Hypothalamus (tissue), 51 donors: ENCODE results near the gene LZTR1.
"Not testable (repeated sequence)": the region's sequence is repeated elsewhere in the genome, so short reads cannot be mapped to it uniquely, and the experiment has no call there.

Experiments used
- DNase-seq, 51 donors: peaks; one replicate each; lab custom pipeline; 2025; lab: John Stamatoyannopoulos, UW

The LZTR1 gene

DNA sequence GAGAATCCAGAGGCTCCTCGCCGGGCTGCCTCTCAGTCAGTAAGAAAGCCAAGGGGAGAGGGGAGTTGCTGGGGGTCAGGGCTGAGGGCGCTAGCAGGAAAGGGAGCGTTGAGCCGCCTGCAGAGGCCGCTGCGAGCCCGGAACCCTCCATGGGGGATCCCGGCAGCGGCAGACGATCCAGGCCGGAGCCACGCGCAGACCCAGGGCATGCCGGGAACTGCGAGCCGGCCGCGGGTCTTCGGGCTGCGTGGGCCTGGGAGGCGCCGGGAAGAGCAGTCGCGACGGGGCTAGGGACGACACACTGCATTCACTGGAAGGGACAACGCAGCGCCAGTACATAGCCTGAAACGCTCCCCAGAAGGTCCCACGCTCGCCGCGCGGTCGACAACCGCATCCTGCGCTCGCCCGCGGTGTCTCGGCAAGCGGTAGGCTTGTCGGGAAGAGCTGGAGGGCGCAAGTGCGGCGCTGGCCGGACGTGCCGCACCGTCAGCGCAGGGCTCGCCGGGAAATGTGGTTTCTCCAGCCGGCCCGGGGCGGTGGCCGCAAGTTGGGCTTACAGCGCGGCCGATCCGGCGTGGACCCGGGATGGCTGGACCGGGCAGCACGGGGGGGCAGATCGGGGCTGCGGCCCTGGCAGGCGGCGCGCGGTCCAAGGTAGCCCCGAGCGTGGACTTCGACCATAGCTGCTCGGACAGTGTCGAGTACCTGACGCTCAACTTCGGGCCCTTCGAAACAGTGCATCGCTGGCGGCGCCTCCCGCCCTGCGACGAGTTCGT lies at the start of gene LZTR1:
LZTR1 (plus strand) TSS at position 511 of the 776 bp plus-strand sequence; CDS start at position 586, 75 bp downstream.
- peak; percentile 66 to 97 (median 86) for DNase-seq

DNA sequence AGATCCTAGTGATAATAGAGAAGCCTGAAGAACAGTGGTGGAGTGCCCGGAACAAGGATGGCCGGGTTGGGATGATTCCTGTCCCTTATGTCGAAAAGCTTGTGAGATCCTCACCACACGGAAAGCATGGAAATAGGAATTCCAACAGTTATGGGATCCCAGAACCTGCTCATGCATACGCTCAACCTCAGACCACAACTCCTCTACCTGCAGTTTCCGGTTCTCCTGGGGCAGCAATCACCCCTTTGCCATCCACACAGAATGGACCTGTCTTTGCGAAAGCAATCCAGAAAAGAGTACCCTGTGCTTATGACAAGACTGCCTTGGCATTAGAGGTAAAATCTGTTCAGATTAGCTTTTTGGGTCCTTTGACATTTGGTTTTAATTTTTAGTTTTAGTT lies 48.2 kb upstream of the LZTR1 start:
- no peak for DNase-seq

DNA sequence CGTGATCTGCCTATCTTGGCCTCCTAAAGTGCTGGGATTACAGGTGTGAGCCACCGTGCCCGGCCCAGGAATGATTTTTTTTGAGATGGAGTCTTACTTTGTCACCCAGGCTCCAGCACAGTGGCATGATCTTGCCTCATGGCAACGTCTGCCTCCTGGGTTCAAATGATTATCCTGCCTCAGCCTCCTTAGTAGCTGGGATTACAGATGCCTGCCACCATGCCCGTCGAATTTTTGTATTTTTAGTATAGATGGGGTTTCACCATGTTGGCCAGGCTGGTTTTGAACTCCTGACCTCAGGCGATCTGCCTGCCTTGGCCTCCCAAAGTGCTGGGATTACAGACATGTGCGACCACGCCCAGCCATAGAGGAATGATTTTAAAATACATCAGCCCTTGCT lies 47.0 kb upstream of the LZTR1 start:
- not testable (repeated sequence) for DNase-seq

DNA sequence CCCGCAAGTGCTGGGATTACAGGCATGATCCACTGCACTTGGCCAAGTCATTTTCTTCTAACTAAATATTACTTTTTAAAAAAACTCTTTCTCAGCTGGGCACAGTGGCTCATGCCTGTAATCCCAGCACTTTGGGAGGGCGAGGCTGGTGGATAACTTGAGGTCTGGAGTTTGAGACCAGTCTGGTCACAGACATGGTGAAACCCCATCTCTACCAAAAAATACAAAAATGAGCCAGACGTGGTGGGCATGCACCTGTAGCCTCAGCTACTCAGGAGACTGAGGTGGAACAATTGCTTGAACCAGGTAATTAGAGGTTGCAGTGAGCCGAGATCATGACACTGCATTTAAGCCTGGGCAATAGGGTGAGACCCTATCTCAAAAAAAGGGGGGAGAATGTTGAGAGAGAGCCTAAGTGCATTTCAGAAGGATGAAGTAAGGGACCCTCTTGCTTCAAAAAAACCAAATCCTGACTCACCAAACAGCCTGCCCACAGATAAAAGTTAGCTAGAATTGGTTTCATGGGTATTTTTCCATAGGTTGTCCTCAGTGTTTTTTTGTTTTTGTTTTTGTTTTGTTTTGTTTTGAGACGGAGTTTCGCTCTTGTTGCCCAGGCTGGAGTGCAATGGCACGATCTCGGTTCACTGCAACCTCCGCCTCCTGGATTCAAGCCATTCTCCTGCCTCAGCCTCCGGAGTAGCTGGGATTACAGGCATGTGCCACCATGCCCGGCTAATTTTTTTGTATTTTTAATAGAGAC lies 46.1 kb upstream of the LZTR1 start:
- DNase-seq, result not testable (repeated sequence)

DNA sequence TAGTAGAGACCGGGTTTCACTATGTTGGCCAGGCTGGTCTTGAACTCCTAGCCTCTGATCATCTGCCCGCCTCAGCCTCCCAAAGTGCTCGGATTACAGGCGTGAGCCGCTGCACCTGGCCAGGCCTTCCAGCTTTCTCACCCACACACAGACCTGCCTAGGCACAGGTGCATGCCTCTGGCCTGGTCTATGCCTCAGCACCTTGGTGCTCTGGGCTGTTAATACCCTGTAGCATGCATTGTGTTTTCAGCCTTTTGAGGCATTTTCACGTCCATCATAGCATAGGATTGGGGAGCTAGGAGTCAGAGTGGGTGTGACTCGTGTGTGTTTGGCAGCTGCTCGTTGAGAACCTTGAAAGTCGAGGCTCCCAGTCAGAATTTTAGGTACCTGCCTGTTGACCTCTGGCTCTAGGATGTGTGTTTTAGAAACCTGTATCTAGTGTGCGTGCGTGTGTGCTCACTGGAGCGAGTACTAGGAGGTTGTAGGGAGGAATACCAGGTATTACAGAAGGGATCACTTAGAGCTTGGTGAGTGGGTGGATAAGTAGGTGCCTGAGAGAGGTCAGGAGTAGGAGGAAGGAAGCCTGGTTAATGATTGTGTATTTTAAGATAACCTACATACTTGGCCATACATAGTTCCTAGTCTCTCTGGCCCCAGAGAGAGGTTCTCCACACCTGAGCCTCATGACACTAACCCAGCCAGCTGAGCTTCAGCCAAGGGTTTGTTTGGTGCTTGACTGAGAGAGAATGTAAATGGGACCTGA lies 44.9 kb upstream of the LZTR1 start:
- DNase-seq, result no peak

DNA sequence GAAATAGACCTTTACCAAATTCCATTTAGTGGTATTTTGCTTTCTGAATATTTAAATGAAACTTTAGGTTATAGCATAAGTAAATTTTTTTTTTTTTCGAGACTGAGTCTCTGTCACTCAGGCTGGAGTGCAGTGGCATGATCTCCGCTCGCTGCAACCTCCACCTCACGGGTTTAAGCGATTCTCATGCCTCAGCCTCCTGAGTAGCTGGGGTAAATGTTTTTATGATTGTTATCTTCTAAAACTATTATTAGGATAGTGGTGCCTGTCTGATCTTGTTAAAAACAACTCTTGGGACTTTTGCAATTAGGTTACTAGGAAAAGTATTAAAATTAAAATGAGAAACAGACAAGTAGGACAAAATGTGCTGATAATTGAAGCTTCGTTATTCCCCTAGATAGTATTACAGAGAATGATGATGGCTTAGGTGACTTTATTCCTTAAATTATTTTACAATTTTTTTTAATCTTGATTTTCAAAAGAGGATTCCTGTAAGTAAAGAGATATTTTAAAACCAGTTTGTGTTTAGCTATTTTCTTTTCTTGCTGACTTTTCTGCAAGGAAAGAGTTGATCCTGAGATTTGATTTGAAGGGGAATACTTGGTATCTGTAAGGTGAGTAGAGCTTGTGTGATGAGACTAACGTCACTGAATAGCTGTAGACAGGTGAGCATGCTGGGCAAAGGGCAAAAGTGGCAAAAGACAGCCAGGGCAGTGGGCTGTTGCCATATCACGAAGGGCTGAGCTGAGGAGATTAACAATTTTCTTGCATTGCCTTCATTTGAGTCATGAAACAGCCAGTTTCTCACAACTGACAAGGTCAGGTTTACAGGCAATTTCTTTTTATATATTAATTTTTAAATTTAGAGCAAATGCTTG lies 44.1 kb upstream of the LZTR1 start:
- no peak for DNase-seq

DNA sequence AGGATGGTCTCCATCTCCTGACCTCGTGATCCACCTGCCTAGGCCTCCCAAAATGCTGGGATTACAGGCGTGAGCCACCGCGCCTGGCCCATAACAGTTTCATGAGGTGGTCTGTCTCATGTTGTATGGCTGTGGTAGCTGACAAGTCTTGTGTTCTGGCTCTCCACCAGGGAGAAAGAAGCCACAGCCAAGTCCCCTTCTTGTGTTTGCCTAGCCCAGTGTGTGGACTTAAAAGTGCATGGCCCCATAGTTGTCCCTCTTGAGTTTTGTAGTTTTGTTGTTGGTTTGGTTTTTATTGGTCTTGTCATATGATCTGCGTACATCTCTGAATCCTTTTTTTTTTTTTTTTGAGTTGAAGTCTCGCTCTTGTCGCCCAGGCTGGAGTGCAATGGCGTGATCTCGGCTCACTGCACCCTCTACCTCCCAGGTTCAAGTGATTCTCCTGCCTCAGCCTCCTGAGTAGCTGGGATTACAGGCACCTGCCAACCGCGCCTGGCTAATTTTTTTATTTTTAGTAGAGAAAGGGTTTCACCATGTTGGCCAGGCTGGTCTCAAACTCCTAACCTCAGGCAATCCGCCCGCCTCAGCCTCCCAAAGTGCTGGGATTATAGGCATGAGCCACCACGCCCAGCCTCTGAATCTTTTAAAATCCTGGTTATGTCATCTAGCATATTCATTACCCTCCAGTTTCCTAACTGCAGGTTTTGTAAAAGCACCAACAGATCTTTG lies 42.5 kb upstream of the LZTR1 start:
- DNase-seq, result not testable (repeated sequence)

DNA sequence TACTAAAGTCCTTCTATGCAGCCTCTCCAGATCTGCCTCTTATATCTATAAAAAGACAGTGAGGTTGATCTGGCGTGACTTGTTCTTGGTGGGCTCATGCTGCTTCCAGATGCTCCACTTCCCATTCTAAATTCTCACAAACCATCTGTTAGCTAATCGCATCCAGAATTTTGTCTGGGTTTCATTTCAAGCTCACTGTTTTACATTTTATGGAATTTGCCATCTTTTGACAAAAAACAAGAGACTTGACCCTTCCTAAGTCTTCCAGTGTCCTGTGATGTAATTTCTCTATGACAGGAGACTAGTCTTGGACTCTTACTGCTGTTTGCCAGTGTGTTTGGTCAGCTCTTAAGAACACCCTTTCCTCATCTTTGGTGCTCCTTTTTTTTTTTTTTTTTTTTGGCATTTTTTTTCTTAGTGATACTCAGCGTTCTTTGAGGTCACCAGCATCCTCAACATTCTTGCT lies 41.9 kb upstream of the LZTR1 start:
- DNase-seq, result no peak

DNA sequence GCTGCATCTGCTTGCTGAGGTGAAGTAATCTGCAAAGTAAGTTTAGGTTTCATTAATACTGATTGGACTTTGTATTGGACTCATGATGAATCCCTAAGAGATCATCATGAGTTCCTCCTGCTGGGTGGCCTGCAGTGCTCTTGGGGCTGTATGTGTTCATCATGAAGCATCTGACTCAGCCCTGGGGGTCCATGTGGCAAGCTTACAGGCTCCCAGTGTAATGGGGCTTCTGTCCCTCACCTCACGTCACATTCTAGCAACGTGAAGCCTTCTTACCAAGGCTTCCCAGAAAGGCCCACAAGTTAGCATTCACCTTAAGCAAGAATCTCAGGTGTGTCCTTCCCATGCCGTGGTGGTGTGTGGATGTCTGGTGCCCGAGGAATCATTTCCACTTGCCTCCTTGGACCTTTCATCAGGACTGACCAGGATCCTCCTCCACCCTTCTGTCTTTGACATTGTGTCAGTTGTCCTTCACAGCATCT lies 41.2 kb upstream of the LZTR1 start:
- no peak for DNase-seq

DNA sequence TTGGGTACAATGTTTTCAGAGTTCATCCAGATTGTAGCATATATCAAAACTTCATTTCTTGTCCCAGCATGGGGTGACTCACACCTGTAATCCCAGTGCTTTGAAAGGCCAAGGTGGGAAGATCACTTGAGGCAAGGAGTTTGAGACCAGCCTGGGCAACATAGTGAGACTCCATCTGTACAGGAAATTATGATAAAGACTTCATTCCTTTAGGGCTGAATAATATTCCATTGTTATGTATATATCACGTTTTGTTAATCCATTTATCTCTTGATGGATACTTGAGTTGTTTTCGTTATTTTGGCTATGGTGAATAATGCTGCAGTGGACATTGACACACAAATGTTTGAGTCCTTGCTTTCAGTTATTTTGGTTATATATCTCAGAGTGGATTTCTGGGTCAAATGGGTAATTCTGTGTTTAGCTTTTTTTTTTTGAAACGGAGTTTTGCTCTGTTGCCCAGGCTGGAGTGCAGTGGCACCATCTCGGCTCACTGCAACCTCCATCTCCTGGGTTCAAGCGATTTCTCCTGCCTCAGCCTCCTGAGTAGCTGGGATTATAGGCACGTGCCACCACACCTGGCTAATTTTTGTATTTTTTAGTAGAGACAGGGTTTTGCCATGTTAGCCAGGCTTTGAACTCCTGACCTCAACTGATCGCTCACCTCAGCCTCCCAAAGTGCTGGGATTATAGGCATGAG lies 39.7 kb upstream of the LZTR1 start:
- not testable (repeated sequence) for DNase-seq

DNA sequence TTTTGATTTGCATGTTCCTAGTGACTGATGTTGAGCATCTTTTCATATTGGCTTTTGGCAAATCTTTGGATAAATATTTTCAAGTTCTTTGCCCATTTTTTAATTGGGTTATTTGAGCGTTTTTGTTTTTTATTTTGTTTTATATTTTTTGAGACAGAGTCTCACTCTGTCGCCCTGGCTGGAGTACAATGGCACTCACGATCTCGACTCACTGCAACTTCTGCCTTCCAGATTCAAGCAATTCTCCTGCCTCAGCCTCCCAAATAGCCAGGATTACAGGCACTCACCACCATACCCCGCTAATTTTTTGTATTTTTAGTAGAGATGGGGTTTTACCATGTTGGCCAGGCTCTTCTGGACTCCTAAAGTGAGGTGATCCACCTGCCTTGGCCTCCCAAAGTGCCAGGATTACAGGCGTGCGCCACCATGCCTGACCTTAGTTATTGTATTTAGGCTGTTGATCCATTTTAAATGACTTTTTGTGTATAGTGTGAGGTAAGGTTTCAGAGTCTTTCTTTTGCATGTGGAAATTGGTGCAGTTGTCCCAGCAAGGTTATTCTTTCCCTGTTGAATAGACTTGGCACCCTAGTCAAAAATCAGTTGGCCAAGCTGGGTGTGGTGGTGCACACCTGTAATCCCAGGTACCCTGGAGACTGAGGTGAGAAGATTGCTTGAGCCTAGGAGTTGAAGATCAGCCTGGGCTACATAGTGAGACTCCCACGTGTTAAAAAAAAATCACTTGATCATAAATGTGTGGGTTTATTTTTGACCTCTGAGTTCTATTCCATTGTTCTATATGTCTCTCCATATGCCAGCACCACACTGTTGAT lies 38.8 kb upstream of the LZTR1 start:
- no peak for DNase-seq

DNA sequence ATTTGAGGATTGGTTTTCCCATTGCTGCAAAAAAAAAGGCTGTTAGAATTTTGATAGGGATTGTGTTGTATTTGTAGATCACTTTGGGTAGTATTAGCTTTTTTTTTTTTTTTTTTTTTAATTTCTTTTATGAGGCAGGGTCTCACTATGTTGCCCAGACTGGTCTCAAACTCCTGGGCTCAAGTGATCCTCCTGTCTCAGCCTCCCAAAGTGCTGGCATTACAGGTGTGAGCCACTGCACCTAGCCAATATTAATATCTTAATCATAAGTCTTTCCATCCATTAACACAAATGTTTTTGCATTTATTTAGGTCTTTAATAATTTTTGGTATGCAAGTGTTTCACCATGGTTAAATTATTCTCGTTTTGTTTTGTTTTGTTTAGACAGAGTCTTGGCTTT lies 38.1 kb upstream of the LZTR1 start:
- no peak for DNase-seq

DNA sequence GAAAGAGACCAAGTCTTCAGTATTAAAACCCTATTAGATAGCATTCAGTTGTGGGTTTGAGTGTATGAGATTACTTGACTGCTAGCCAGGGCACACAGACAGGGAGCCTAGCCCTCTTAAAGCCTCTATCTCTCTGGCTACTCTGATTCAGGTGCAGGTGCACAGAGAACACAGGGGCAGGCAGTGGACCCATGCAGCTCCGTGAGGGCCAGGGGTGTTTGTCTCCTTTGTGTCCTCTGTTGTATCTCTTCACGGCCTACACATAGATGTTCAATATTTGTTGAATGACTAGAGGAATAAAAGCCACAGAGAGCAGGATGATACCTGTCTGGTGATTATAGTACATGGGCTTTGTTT lies 36.5 kb upstream of the LZTR1 start:
- DNase-seq, result no peak

DNA sequence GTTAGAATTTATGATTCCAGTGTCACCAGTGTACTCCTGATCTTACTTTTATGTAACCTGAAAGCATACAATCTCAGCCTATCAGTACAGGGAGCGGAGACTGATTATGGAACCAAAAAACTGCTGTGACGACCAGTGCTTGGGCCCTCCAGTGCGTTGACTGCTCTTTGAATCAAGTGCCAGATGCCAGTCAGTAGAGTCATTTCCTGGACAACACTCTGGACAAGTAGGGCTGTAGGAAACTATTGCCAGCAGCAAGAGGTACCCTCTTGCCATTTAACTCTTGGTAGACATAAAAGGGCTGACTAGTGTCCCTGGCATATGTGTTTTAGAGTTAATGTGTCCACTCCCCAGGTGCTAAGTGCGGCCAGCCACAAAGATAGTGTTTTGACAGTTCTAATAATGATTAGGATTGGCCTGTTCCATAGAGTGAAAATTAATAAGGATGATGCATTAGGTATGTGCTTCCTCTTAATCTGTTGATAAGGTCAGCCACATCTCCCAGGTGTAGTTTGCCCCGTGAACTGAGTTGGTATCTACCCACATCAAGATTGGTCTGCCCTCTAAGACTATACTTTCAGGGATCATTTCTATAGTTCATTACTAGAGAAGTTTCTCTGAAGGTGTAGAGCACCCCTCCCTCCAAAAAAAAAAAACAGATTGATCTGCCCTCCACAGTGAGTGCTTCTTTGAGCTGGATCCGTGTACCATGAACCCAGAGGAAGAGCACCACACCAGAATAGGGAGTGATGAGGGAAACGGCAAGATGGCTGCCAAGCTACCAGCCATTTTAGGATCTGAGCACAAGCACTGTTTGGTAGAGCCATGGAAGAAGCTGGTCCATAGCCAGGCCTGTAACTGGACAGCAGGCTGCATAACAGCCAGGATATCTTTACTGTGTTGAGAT lies 35.8 kb upstream of the LZTR1 start:
- DNase-seq, result no peak

DNA sequence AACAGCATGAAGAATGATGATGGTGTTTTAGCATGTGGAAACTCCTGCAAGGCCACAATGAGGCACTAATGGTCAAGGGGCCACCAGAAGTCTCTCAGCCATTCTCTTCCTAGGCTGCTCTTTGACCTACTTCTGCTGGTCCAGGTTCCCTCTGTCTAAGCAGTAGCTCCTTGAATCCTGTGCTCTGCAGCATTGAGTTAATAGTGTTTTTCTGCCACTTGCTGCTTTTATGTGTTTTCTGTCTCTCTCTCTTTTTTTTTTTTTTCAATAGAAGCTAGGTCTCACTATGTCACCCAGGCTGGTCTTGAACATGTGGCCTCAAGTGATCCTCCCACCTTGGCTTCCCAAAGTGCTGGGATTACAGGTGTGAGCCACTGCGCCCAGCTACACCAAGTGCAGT lies 35.1 kb upstream of the LZTR1 start:
- DNase-seq, result no peak

DNA sequence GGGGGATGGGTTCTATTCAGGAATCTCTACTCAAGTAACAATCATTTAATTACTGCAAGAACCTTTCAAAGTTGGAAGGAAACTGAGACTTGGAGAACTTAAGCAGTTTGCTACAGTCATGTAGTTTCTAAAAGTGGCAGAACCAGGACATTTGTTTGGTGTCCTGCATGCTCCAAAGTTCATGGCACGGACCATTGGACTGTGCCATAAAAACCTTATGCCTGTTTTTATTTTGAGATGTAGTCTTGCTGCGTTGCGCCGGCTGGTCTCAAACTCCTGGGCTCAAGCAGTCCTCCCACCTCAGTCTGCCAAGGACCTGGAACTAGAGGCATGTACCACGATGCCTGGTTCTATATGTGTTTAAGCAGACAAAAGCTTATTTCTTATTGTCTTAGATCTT lies 33.6 kb upstream of the LZTR1 start:
- DNase-seq, result no peak

DNA sequence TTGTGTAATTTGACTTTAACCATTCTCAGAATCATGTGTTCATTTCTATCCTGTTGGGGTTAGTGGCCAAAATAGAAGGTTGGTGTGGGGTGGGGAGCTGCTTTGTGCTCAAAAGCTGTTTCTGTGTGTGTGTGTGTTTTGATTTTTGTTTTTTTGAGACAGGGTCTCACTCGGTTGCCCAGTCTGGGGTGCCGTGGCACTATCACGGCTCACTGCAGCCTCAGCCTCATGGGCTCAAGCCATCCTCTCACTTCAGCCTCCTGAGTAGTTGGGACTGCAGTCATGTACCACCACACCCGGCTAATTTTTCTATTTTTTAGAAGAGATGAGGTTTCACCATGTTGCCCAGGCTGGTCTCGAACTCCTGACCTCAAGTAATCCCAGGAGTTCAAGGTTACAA lies 33.1 kb upstream of the LZTR1 start:
- no peak for DNase-seq
